Measurements from ENCODE around the gene NRG4. TPM values are rescaled to one million over a fixed set of nuclear protein-coding genes. Genes with fewer than 3 reads are reported as not detected.

Gene NRG4
- total RNA-seq, 1 donor from 2014 or later, result not detected

- Histone ChIP-seq H3K4me1 (peaks cover 4% of the 10 kb centered on the region), H3K9me3 (no peaks in the 10 kb centered on the region), H3K36me3 (no peaks in the 10 kb centered on the region), H3K4me3 (no peak overlapping the region), H3K27me3 (no peaks in the 10 kb centered on the region), H3K27ac (no peak overlapping the region)
- no peak for DNase-seq (ENCODE audit: extremely low spot score in 2 of 2)
- intact Hi-C loops (cut with DNase I), result no loop called here
- TF ChIP-seq CTCF (IDR thresholded peaks at IDR 0.05), result no peak
- TF ChIP-seq POLR2AphosphoS5 (IDR thresholded peaks at IDR 0.05; ENCODE audit: insufficient read depth in 1 of 2, low read depth in 1 of 2), result no peak
- TF ChIP-seq POLR2A (IDR thresholded peaks at IDR 0.05), result no peak
These were observed 1.6 kb downstream of the NRG4 start for GRCh38 chr15:76010613-76011012.

DNA sequence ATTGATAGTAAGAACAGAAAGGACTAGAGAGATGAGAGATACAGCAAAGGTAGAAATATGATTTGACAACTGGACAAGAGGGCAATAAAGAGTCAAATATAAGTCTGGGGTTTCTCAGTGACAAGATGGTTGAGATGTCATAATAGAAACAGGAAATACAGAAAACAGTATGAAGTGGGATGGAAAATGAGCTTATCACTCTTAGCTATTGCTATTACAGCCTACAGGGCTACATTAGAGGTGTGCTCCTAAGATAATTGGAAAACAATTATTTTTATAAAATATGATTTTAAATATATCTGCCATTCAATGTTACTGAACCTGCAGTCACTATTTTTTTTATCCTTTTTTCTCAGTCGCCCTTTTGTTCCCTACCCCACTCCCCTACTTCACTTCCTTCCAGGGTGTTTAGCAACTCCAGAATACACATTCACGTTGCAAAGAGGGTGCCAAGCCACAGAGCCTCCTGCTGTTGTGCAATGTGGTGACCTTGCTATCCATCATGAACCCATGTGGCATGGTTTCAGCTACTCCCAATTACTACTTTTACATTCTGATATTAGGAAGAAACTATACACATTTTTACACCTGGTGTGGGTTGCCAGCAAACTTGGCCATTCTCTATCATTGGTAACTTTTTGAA, 6.0 kb downstream of the NRG4 start:
- Histone ChIP-seq H3K36me3 (no peaks in the 10 kb centered on the region), H3K4me3 (no peak overlapping the region), H3K9me3 (no peaks in the 10 kb centered on the region), H3K27ac (no peak overlapping the region), H3K4me1 (no peaks in the 10 kb centered on the region), H3K27me3 (no peaks in the 10 kb centered on the region)
- no peak for TF ChIP-seq CTCF (IDR thresholded peaks at IDR 0.05)
- no peak for TF ChIP-seq POLR2A (IDR thresholded peaks at IDR 0.05)
- TF ChIP-seq POLR2AphosphoS5 (IDR thresholded peaks at IDR 0.05; ENCODE audit: insufficient read depth in 1 of 2, low read depth in 1 of 2), result no peak
- no peak for DNase-seq (ENCODE audit: extremely low spot score in 2 of 2)
- intact Hi-C loops (cut with DNase I), result no loop called here

DNA sequence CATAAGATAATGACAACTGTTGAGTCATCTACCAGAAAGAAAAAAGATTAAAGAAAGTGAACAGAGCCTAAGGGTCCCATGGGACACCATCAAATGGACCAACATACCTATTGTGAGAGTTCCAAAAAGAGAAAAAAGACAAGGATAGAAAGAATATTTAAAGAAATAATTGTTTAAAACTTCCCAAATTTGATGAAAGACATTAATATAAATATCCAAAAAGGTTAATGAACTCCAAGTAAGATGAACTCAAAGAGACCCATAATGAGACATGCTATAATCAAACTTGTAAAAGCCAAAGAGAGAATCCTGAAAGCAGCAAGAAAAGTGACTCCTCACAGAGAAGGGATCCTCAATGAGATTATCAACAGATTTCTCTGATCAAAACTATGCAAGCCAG, 8.9 kb downstream of the NRG4 start:
- Histone ChIP-seq H3K9me3 (no peaks in the 10 kb centered on the region), H3K4me3 (no peak overlapping the region), H3K4me1 (no peaks in the 10 kb centered on the region), H3K36me3 (no peaks in the 10 kb centered on the region), H3K27ac (no peak overlapping the region), H3K27me3 (no peaks in the 10 kb centered on the region)
- no peak for DNase-seq (ENCODE audit: extremely low spot score in 2 of 2)
- intact Hi-C loops (cut with DNase I), result no loop called here
- TF ChIP-seq POLR2AphosphoS5 (IDR thresholded peaks at IDR 0.05; ENCODE audit: insufficient read depth in 1 of 2, low read depth in 1 of 2), result no peak
- TF ChIP-seq CTCF (IDR thresholded peaks at IDR 0.05), result no peak
- no peak for TF ChIP-seq POLR2A (IDR thresholded peaks at IDR 0.05)

- no peak overlapping the region for H3K4me3 ChIP-seq
- no peaks in the 10 kb centered on the region for H3K36me3 ChIP-seq
- TF ChIP-seq POLR2A (IDR thresholded peaks at IDR 0.05) (no peak), CTCF (IDR thresholded peaks at IDR 0.05) (no peak), POLR2AphosphoS5 (IDR thresholded peaks at IDR 0.05; ENCODE audit: insufficient read depth in 1 of 2, low read depth in 1 of 2) (no peak)
- intact Hi-C loops (cut with DNase I), result no loop called here
- no peaks in the 10 kb centered on the region for H3K27me3 ChIP-seq
- H3K9me3 ChIP-seq, result no peaks in the 10 kb centered on the region
- H3K4me1 ChIP-seq, result no peaks in the 10 kb centered on the region
- no peak for DNase-seq (ENCODE audit: extremely low spot score in 2 of 2)
- H3K27ac ChIP-seq, result no peak overlapping the region
These were observed 16.6 kb downstream of the NRG4 start for GRCh38 chr15:75995611-75996010.

DNA sequence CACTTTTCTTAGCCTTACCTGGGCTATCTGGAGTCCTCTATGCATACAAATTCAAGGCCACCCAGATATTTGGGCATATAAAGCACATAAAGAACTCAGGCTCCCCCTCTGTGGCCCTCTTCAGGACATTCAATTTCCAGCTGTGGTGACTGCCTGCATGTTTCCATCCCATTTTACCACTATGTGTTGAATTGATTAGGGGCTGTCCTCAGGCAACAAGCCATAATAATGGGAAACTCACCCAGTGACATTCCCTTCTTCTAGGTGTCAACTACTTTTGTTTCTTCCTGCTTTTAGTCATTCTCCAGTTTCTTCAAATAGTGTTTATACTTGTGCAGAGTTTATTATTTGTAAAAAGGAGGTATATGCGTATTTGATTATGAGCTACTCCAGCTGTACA, 18.0 kb downstream of the NRG4 start:
- no peaks in the 10 kb centered on the region for H3K27me3 ChIP-seq
- H3K4me1 ChIP-seq, result no peaks in the 10 kb centered on the region
- intact Hi-C loops (cut with DNase I), result no loop called here
- no peak overlapping the region for H3K4me3 ChIP-seq
- DNase-seq (ENCODE audit: extremely low spot score in 2 of 2), result no peak
- TF ChIP-seq POLR2A (IDR thresholded peaks at IDR 0.05) (no peak), POLR2AphosphoS5 (IDR thresholded peaks at IDR 0.05; ENCODE audit: insufficient read depth in 1 of 2, low read depth in 1 of 2) (no peak), CTCF (IDR thresholded peaks at IDR 0.05) (no peak)
- H3K27ac ChIP-seq, result no peak overlapping the region
- no peaks in the 10 kb centered on the region for H3K9me3 ChIP-seq
- H3K36me3 ChIP-seq, result no peaks in the 10 kb centered on the region
